H9 (cell line): Measurements from ENCODE around the gene PIP5K1C. TPM values are rescaled to one million over a fixed set of nuclear protein-coding genes. Genes with fewer than 3 reads are reported as not detected.

Experiments used
- DNase-seq: peaks from one replicate; pipeline ENCODE4 v3.0.0-alpha.2; 2017
- H2AFZ ChIP-seq: one replicate; pipeline ENCODE4 v1.6.1; 2013; ENCODE audit warnings: mild to moderate bottlenecking, low read length, control low read depth, moderate library complexity
- H2AK5ac ChIP-seq: 2 replicates; pipeline ENCODE4 v1.6.1; 2013; ENCODE audit warnings: low read length, control low read depth, mixed read lengths; ENCODE audit not compliant: insufficient read length
- H2BK120ac ChIP-seq: one replicate; pipeline ENCODE4 v1.6.1; 2013; ENCODE audit warnings: low read depth, mild to moderate bottlenecking, low read length, control low read depth, inconsistent platforms; ENCODE audit not compliant: poor library complexity, severe bottlenecking
- H2BK12ac ChIP-seq: 2 replicates; pipeline ENCODE4 v1.6.1; 2013; ENCODE audit warnings: low read length, control low read depth, mixed read lengths, low read depth; ENCODE audit not compliant: insufficient read length
- H2BK15ac ChIP-seq: 2 replicates; pipeline ENCODE4 v1.6.1; 2013; ENCODE audit warnings: low read depth, low read length, control low read depth
- H2BK20ac ChIP-seq: one replicate; pipeline ENCODE4 v1.6.1; 2013; ENCODE audit warnings: low read depth, mild to moderate bottlenecking, low read length, control low read depth, inconsistent platforms; ENCODE audit not compliant: poor library complexity, severe bottlenecking
- H2BK5ac ChIP-seq: 2 replicates; pipeline ENCODE4 v1.6.1; 2013; ENCODE audit warnings: low read length, control low read depth, mixed read lengths; ENCODE audit not compliant: insufficient read length
- H3K14ac ChIP-seq: 2 replicates; pipeline ENCODE4 v1.6.1; 2013; ENCODE audit warnings: low read length, control low read depth; ENCODE audit not compliant: insufficient read depth
- H3K18ac ChIP-seq: 2 replicates; pipeline ENCODE4 v1.6.1; 2013; ENCODE audit warnings: low read depth, mild to moderate bottlenecking, mixed read lengths, low read length, control low read depth; ENCODE audit not compliant: insufficient read length
- H3K23ac ChIP-seq: 2 replicates; pipeline ENCODE4 v1.6.1; 2013; ENCODE audit warnings: low read length, control low read depth, mixed read lengths, low read depth; ENCODE audit not compliant: insufficient read length
- H3K23me2 ChIP-seq: 2 replicates; pipeline ENCODE4 v1.6.1; 2013; ENCODE audit warnings: low read depth, mild to moderate bottlenecking, mixed read lengths, low read length, control low read depth; ENCODE audit not compliant: insufficient read length, poor library complexity, severe bottlenecking
- H3K27ac ChIP-seq: 2 replicates; pipeline ENCODE4 v1.5.1; 2013; ENCODE audit warnings: low read length, control low read depth, mixed read lengths, low read depth; ENCODE audit not compliant: insufficient read length
- H3K27me3 ChIP-seq: 2 replicates; pipeline ENCODE4 v1.6.1; 2013; ENCODE audit warnings: low read length, control low read depth, inconsistent platforms; ENCODE audit not compliant: insufficient read depth
- H3K4ac ChIP-seq: 2 replicates; pipeline ENCODE4 v1.6.1; 2013; ENCODE audit warnings: low read depth, mild to moderate bottlenecking, control low read depth, inconsistent platforms, low read length, moderate library complexity
- H3K4me1 ChIP-seq: 2 replicates; pipeline ENCODE4 v1.6.1; 2013; ENCODE audit warnings: low read length, control low read depth, inconsistent platforms; ENCODE audit not compliant: insufficient read depth
- H3K4me2 ChIP-seq: 2 replicates; pipeline ENCODE4 v1.6.1; 2013; ENCODE audit warnings: low read length, control low read depth, mixed read lengths; ENCODE audit not compliant: insufficient read length, insufficient read depth
- H3K56ac ChIP-seq: 2 replicates; pipeline ENCODE4 v1.6.1; 2013; ENCODE audit warnings: low read depth, mild to moderate bottlenecking, mixed read lengths, low read length, control low read depth; ENCODE audit not compliant: insufficient read length
- H3K79me1 ChIP-seq: 2 replicates; pipeline ENCODE4 v1.6.1; 2013; ENCODE audit warnings: low read depth, mild to moderate bottlenecking, moderate library complexity, low read length, control low read depth, inconsistent platforms; ENCODE audit not compliant: insufficient read depth, poor library complexity, severe bottlenecking
- H3K79me2 ChIP-seq: 2 replicates; pipeline ENCODE4 v1.6.1; 2013; ENCODE audit warnings: low read length, control low read depth, inconsistent platforms; ENCODE audit not compliant: insufficient read depth
- H3K9ac ChIP-seq: 2 replicates; pipeline ENCODE4 v1.6.1; 2013; ENCODE audit warnings: low read length, control low read depth, mixed read lengths; ENCODE audit not compliant: insufficient read length; ENCODE audit errors: extremely low read depth
- H3K9me3 ChIP-seq: one replicate; pipeline ENCODE4 v1.6.1; 2013; ENCODE audit warnings: low read depth, low read length, inconsistent platforms; ENCODE audit not compliant: control insufficient read depth
- H3T11ph ChIP-seq: one replicate; pipeline ENCODE4 v1.6.1; 2013; ENCODE audit warnings: mild to moderate bottlenecking, low read length, control low read depth, inconsistent platforms
- H4K20me1 ChIP-seq: one replicate; pipeline ENCODE4 v1.6.1; 2013; ENCODE audit not compliant: control insufficient read depth, insufficient read length, insufficient read depth
- H4K5ac ChIP-seq: 2 replicates; pipeline ENCODE4 v1.6.1; 2013; ENCODE audit warnings: low read depth, mild to moderate bottlenecking, mixed read lengths, low read length, control low read depth; ENCODE audit not compliant: insufficient read length
- H4K8ac ChIP-seq: replicated peaks from 2 replicates; pipeline ENCODE4 v1.6.1; 2013; ENCODE audit warnings: low read length, control low read depth, mixed read lengths, low read depth; ENCODE audit not compliant: insufficient read length
- H4K91ac ChIP-seq: 2 replicates; pipeline ENCODE4 v1.6.1; 2013; ENCODE audit warnings: low read depth, mild to moderate bottlenecking, moderate library complexity, mixed read lengths, low read length, control low read depth; ENCODE audit not compliant: insufficient read length
- H3K27ac Mint-ChIP-seq, 3 experiments: 2 replicates in 2 of 3; 3 replicates in 1 of 3; pipeline ENCODE4 v1.8.0; 2020 to 2021; ENCODE audit warnings: mixed read lengths in 3 of 3, mild to moderate bottlenecking in 1 of 3, moderate library complexity in 1 of 3
- H3K27me3 Mint-ChIP-seq: 2 replicates; pipeline ENCODE4 v1.8.0; 2021; ENCODE audit warnings: low read depth, mild to moderate bottlenecking, moderate library complexity, mixed read lengths
- H3K36me3 Mint-ChIP-seq, 3 experiments: 2 replicates in 2 of 3; 3 replicates in 1 of 3; pipeline ENCODE4 v1.8.0; 2020 to 2021; ENCODE audit warnings: low read depth in 3 of 3, mixed read lengths in 3 of 3; ENCODE audit not compliant: insufficient read depth in 1 of 3
- H3K4me1 Mint-ChIP-seq, 2 experiments: 2 replicates each; pipeline ENCODE4 v1.8.0; 2020; ENCODE audit warnings: mixed read lengths in 2 of 2
- H3K4me3 Mint-ChIP-seq, 2 experiments: 2 replicates in 1 of 2; 3 replicates in 1 of 2; pipeline ENCODE4 v1.8.0; 2020 to 2021; ENCODE audit warnings: mild to moderate bottlenecking in 2 of 2, mixed read lengths in 2 of 2, moderate library complexity in 1 of 2
- H3K9me3 Mint-ChIP-seq, 2 experiments: 2 replicates in 1 of 2; 3 replicates in 1 of 2; pipeline ENCODE4 v1.8.0; 2020; ENCODE audit warnings: mild to moderate bottlenecking in 2 of 2, mixed read lengths in 2 of 2, moderate library complexity in 1 of 2
- CTCF ChIP-seq: fragments of 200-600 bp; sonication (generic); conservative IDR thresholded peaks from 3 replicates; pipeline ENCODE4 v1.8.0; 2021; ENCODE audit warnings: antibody characterized with exemption, mild to moderate bottlenecking
- WGBS: extraction: QIAGEN DNeasy Blood & Tissue Kit; methylation state at CpG from one replicate; pipeline ENCODE4 v1.1.7; 2013; ENCODE audit warnings: missing lambda C conversion rate, low lambda C conversion rate, mixed read lengths; ENCODE audit not compliant: insufficient read length; ENCODE audit errors: extremely low coverage; 5-methylcytosine and 5-hydroxymethylcytosine counted together
- total RNA-seq: library from RNA; stranded (reverse); gene quantifications from 2 replicates; pipeline ENCODE4 v1.2.1, GENCODE V29; 2021

PIP5K1C gene
- total RNA-seq, 1 experiment from 2014 or later = 41.7 TPM

GRCh38 chr19:3664879-3665642 is 35.2 kb downstream of the PIP5K1C start:
- no peak for TF ChIP-seq CTCF
- H3K4me1 Mint-ChIP-seq = peaks cover 4 to 15% of the 10 kb centered on the region in 2 experiments; a peak in 3 of 4 replicates
- H4K5ac ChIP-seq = no peak overlapping the region

More at GRCh38 chr19:3664879-3665642, 35.2 kb downstream of the PIP5K1C start:
- Histone ChIP-seq H4K91ac (no peak overlapping the region), H2BK120ac (no peak overlapping the region), H4K20me1 (peaks cover 4% of the 10 kb centered on the region), H3K9me3 (no peaks in the 10 kb centered on the region), H3K9ac (no peak overlapping the region), H3K14ac (no peak overlapping the region), H2BK20ac (no peak overlapping the region), H3K23me2 (no peaks in the 10 kb centered on the region), H2AFZ (no peak overlapping the region), H3K27ac (no peak overlapping the region), H3K79me2 (no peaks in the 10 kb centered on the region), H3T11ph (no peak overlapping the region), H3K4ac (no peak overlapping the region), H4K8ac (no peak overlapping the region), H3K56ac (no peak overlapping the region), H3K4me2 (no peak overlapping the region), H3K4me1 (no peaks in the 10 kb centered on the region), H3K27me3 (no peaks in the 10 kb centered on the region), H3K79me1 (no peaks in the 10 kb centered on the region), H2BK5ac (no peak overlapping the region), H3K18ac (no peak overlapping the region), H2BK12ac (no peak overlapping the region), H2AK5ac (no peak overlapping the region), H2BK15ac (no peak overlapping the region), H3K23ac (no peak overlapping the region)
- Mint-ChIP-seq H3K9me3 (no peaks in the 10 kb centered on the region), H3K27me3 (no peaks in the 10 kb centered on the region), H3K36me3 (peaks cover 15 to 35% (median 28%) of the 10 kb centered on the region in 3 experiments), H3K27ac (no peak overlapping the region), H3K4me3 (no peak overlapping the region)
- no CpG with 5 or more reads among the region's 19 CpGs for WGBS
- no peak for DNase-seq
